CD4-positive, alpha-beta memory T cell (primary cell): ENCODE results near the gene PDE4D. TPM values are rescaled to one million over a fixed set of nuclear protein-coding genes. Genes with fewer than 3 reads are reported as not detected.

Source experiments
- CTCF ChIA-PET: fragments of 350-600 bp; sonication (Branson Sonifier 250); formaldehyde crosslinking; loops from one replicate; lab custom pipeline; 2021; ENCODE audit warnings: inconsistent platforms; ENCODE audit not compliant: partially characterized antibody; lab: Charles Lee
- POLR2A ChIA-PET: fragments of 350-600 bp; sonication (Branson Sonifier 250); formaldehyde crosslinking; loops from one replicate; lab custom pipeline; 2021; ENCODE audit not compliant: partially characterized antibody; lab: Charles Lee
- DNase-seq, 5 donors: peaks; one replicate each; pipeline versions ENCODE4 v3.0.0 to v3.0.0-alpha.2; 2020 to 2022; ENCODE audit warnings: mixed read lengths in 1 of 5
- H3K27ac ChIP-seq: one replicate; pipeline ENCODE4 v1.7.0; 2013; ENCODE audit warnings: low read depth, low read length
- H3K27me3 ChIP-seq: 2 replicates; pipeline ENCODE4 v1.7.0; 2013; ENCODE audit warnings: mild to moderate bottlenecking, low read length, moderate library complexity; ENCODE audit not compliant: insufficient read depth
- H3K36me3 ChIP-seq: 2 replicates; pipeline ENCODE4 v1.7.0; 2013; ENCODE audit warnings: mild to moderate bottlenecking, low read length, moderate library complexity; ENCODE audit not compliant: insufficient read depth
- H3K4me1 ChIP-seq: 2 replicates; pipeline ENCODE4 v1.7.0; 2013; ENCODE audit warnings: mild to moderate bottlenecking, low read length, moderate library complexity; ENCODE audit not compliant: insufficient read depth
- H3K4me3 ChIP-seq, 2 donors: one replicate each; pipeline ENCODE4 v1.7.0; 2013; ENCODE audit warnings: low read length in 2 of 2, mild to moderate bottlenecking in 1 of 2
- H3K9me3 ChIP-seq, 2 donors: one replicate each; pipeline ENCODE4 v1.7.0; 2013; ENCODE audit warnings: low read length in 2 of 2, control low read depth in 1 of 2; ENCODE audit not compliant: control insufficient read depth in 1 of 2
- H3K27ac Mint-ChIP-seq, 7 donors: one replicate each; pipeline ENCODE4 v1.8.0; 2020 to 2021; ENCODE audit warnings: mixed read lengths in 7 of 7, mild to moderate bottlenecking in 6 of 7, inconsistent platforms in 3 of 7, moderate library complexity in 3 of 7
- H3K27me3 Mint-ChIP-seq, 2 donors: one replicate each; pipeline ENCODE4 v1.8.0; 2020 to 2021; ENCODE audit warnings: mixed read lengths in 2 of 2
- H3K36me3 Mint-ChIP-seq, 2 donors: one replicate each; pipeline ENCODE4 v1.8.0; 2020 to 2021; ENCODE audit warnings: mixed read lengths in 2 of 2, inconsistent platforms in 1 of 2, mild to moderate bottlenecking in 1 of 2
- H3K4me1 Mint-ChIP-seq, 4 donors: one replicate each; pipeline ENCODE4 v1.8.0; 2020 to 2021; ENCODE audit warnings: mixed read lengths in 4 of 4, mild to moderate bottlenecking in 1 of 4
- H3K4me3 Mint-ChIP-seq, 8 donors: one replicate each; pipeline ENCODE4 v1.8.0; 2020 to 2021; ENCODE audit warnings: mixed read lengths in 8 of 8, mild to moderate bottlenecking in 7 of 8, moderate library complexity in 6 of 8, inconsistent platforms in 3 of 8
- H3K9me3 Mint-ChIP-seq, 8 donors: one replicate each; pipeline ENCODE4 v1.8.0; 2020 to 2021; ENCODE audit warnings: mixed read lengths in 8 of 8, mild to moderate bottlenecking in 5 of 8, inconsistent platforms in 3 of 8, moderate library complexity in 1 of 8
- intact Hi-C: fragments of 100-400 bp; cut with micrococcal nuclease; formaldehyde crosslinking; loops from one replicate; pipeline ENCODE4 v1.15.1; 2023
- polyA plus RNA-seq, 2 donors: library from polyadenylated mRNA; unstranded; fragments of 300-500 nt; fragmentation: Illumina TruSeq; gene quantifications; one replicate each; pipeline ENCODE4 v1.2.3, GENCODE V29; 2021
- total RNA-seq, 2 experiments: library from RNA; stranded (reverse); gene quantifications; one replicate each; pipeline ENCODE4 v1.2.3, GENCODE V29; 2021

The PDE4D gene
- total and polyA plus RNA-seq, 4 experiments from 2014 or later, result 12.3 to 49.7 (median 30.3) TPM

DNA sequence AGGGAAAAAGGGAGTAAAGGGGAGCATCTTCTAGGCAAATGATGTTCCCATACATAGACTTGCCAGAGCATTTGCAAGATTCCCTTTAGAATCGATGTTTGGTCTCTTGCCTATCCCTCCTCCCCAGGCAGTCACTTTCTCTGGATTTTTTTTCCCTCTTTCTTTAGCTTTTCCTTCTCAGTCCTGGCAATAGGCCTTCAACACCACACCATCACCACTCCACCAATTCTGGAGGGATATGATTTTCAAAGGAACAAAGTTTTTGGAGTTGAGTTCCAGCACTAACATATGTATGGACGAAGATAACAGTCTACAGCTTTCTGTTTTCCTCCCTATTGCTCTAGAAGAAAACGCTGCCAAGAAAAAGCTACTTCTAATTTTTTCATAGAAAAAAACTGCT is 377.4 kb downstream of the PDE4D start:
- H3K36me3 Mint-ChIP-seq, result no peaks in the 10 kb centered on the region

DNA sequence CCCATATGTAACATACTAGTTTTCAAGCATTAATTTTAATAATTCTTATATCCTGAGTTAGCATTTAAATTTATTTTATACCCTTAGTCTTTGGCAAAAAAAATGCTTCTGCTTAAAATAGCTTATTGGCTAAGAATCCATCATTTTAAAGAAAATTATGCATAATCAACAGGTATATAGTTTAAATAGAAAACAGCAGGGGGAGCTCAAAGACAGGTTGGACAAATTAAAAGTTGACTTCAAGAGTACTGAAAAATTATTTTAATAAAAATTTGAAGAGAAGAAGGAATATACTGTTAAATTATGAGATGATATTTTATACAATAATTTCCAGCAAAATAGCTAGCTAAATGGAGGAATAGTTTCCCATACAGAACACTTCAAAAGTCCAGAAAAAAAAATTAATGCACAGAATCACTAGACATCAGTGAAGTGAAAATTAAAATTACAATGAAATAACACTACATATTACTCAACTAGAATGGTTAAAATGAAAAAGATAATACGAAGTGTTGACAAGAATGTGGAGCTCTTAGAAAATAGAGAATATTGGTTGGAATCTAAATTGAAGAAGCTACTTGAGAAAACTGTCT is 387.1 kb downstream of the PDE4D start:
- DNase-seq, result no peak
- H3K27ac Mint-ChIP-seq, result no peak overlapping the region
- CTCF ChIA-PET, result no interaction called here
- Histone ChIP-seq H3K4me1 (no peaks in the 10 kb centered on the region), H3K27ac (no peak overlapping the region), H3K27me3 (no peaks in the 10 kb centered on the region), H3K4me3 (no peak overlapping the region), H3K9me3 (no peaks in the 10 kb centered on the region), H3K36me3 (no peaks in the 10 kb centered on the region)
- no peaks in the 10 kb centered on the region for H3K9me3 Mint-ChIP-seq
- POLR2A ChIA-PET, result no interaction called here
- no peaks in the 10 kb centered on the region for H3K4me1 Mint-ChIP-seq
- intact Hi-C loops, result loop anchor here (2.0 kb wide), 1 partner anchor 294 kb away; no protein-coding TSS in a partner anchor
- peaks cover 0 to 1% of the 10 kb centered on the region in 2 donors for H3K27me3 Mint-ChIP-seq
- H3K36me3 Mint-ChIP-seq, result no peaks in the 10 kb centered on the region
- H3K4me3 Mint-ChIP-seq, result no peak overlapping the region

More for the DNA sequence above, 377.4 kb downstream of the PDE4D start:
- Mint-ChIP-seq H3K27me3 (no peaks in the 10 kb centered on the region), H3K9me3 (no peaks in the 10 kb centered on the region), H3K4me3 (no peak overlapping the region), H3K4me1 (no peaks in the 10 kb centered on the region), H3K27ac (no peak overlapping the region)
- Histone ChIP-seq H3K4me1 (no peaks in the 10 kb centered on the region), H3K4me3 (no peak overlapping the region), H3K27ac (no peak overlapping the region), H3K36me3 (no peaks in the 10 kb centered on the region), H3K27me3 (no peaks in the 10 kb centered on the region), H3K9me3 (no peaks in the 10 kb centered on the region)
- intact Hi-C loops, result no loop called here
- ChIA-PET POLR2A (no interaction called here), CTCF (interaction anchor here (1.9 kb wide), 1 partner anchor 11 kb away, joined by 5 read pairs; no protein-coding TSS in a partner anchor)
- DNase-seq, result no peak

DNA sequence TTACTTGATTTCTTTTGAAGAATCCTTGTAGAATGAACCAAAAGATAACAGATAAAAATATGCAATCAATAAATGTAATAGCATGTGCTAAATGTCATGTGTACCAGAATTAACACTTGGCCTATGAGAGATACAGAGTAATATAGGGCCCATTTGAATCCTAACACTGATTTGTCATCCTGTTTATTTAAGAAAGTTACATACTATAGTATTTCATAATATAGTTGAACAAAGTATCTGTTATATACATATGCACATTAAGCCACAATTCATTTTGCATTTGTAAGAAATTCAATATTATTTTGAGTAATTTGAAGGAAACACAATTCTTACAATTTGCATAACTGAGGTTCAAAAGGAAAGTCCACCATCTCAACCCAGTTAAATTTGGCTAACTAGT is 389.5 kb downstream of the PDE4D start:
- H3K27me3 Mint-ChIP-seq, result peaks cover 0 to 1% of the 10 kb centered on the region in 2 donors
- no peak overlapping the region for H3K4me3 ChIP-seq
- H3K4me1 ChIP-seq, result no peaks in the 10 kb centered on the region
- H3K9me3 Mint-ChIP-seq, result no peaks in the 10 kb centered on the region
- no peaks in the 10 kb centered on the region for H3K36me3 ChIP-seq
- CTCF ChIA-PET, result no interaction called here
- H3K4me1 Mint-ChIP-seq, result no peaks in the 10 kb centered on the region
- POLR2A ChIA-PET, result no interaction called here
- H3K36me3 Mint-ChIP-seq, result no peaks in the 10 kb centered on the region
- intact Hi-C loops, result no loop called here
- no peak overlapping the region for H3K27ac Mint-ChIP-seq
- no peak overlapping the region for H3K4me3 Mint-ChIP-seq
- H3K27ac ChIP-seq, result no peak overlapping the region
- no peak for DNase-seq
- H3K9me3 ChIP-seq, result no peaks in the 10 kb centered on the region
- no peaks in the 10 kb centered on the region for H3K27me3 ChIP-seq

DNA sequence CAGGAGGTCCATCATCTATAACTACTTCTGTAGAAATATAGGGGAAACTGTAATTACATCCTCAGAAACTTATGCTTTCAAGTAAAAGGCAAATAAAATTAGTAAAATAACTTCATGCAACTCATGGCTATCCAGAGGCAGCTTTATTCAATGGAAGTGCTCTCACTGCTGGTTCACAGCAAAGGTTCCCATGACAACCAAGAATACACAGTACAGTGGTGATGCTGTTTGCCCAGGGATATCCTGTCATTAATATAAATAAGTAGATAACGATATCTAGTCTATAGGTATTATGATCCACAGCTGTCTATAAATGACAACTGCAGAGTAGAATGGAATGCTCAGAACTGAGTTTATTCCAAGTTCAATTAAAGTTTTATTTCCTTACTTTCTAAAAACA is 390.3 kb downstream of the PDE4D start:
- Histone ChIP-seq H3K27ac (no peak overlapping the region), H3K4me3 (no peak overlapping the region), H3K36me3 (no peaks in the 10 kb centered on the region), H3K9me3 (no peaks in the 10 kb centered on the region), H3K27me3 (no peaks in the 10 kb centered on the region), H3K4me1 (no peaks in the 10 kb centered on the region)
- no peaks in the 10 kb centered on the region for H3K4me1 Mint-ChIP-seq
- no peak for DNase-seq
- H3K27me3 Mint-ChIP-seq, result peaks cover 0 to 3% of the 10 kb centered on the region in 2 donors
- no peak overlapping the region for H3K27ac Mint-ChIP-seq
- no peaks in the 10 kb centered on the region for H3K36me3 Mint-ChIP-seq
- ChIA-PET POLR2A (no interaction called here), CTCF (no interaction called here)
- peaks cover 0 to 1% (median 0%) of the 10 kb centered on the region in 8 donors for H3K9me3 Mint-ChIP-seq
- intact Hi-C loops, result no loop called here
- H3K4me3 Mint-ChIP-seq, result no peak overlapping the region

DNA sequence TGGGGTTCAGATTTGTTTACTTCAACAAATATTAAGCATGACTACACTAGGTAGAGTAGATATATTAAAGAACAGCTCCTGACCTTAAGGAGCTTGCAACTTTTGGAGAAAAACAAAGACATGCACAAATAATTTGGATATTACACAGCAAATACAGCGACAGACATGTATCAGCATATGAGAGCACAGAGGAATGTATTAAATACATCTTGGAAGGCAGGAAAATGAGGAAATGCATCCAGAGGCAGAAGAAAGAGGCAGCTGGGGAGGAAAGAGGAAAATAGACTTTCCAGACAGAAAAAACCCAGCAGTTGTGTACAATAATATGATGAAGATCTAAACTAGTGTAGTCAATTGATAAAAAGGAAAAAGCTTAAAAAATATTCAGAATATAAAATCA is 392.2 kb downstream of the PDE4D start:
- no peak overlapping the region for H3K4me3 ChIP-seq
- H3K27ac ChIP-seq, result no peak overlapping the region
- Mint-ChIP-seq H3K4me3 (no peak overlapping the region), H3K27me3 (peaks cover 0 to 3% of the 10 kb centered on the region in 2 donors), H3K36me3 (no peaks in the 10 kb centered on the region), H3K4me1 (no peaks in the 10 kb centered on the region), H3K27ac (no peak overlapping the region), H3K9me3 (peaks cover 0 to 1% (median 0%) of the 10 kb centered on the region in 8 donors)
- ChIA-PET CTCF (no interaction called here), POLR2A (no interaction called here)
- H3K27me3 ChIP-seq, result no peaks in the 10 kb centered on the region
- no peaks in the 10 kb centered on the region for H3K36me3 ChIP-seq
- intact Hi-C loops, result no loop called here
- DNase-seq, result no peak
- H3K9me3 ChIP-seq, result no peaks in the 10 kb centered on the region
- H3K4me1 ChIP-seq, result no peaks in the 10 kb centered on the region

DNA sequence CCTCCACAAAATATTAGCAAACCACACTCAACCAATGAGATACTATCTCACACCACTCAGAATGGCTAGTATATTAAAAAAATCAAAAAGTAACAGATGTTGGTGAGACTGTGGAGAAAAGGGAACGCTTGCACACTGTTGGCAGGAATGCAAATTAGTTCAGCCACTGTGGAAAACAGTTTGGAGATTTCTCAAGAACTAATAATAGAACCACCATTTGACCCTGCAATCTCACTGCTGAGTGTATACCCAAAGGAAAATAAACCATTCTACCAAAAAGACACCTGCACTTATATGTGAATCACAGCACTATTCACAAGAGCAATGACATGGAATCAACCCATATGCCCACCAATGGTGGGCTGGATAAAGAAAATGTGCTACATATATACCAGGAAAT is 393.5 kb downstream of the PDE4D start:
- H3K9me3 ChIP-seq, result no peaks in the 10 kb centered on the region
- ChIA-PET POLR2A (no interaction called here), CTCF (no interaction called here)
- peaks cover 0 to 3% of the 10 kb centered on the region in 2 donors for H3K27me3 Mint-ChIP-seq
- peaks cover 0 to 5% (median 0%) of the 10 kb centered on the region in 8 donors for H3K9me3 Mint-ChIP-seq
- H3K27ac Mint-ChIP-seq, result no peak overlapping the region
- no peaks in the 10 kb centered on the region for H3K36me3 Mint-ChIP-seq
- no peak overlapping the region for H3K4me3 ChIP-seq
- H3K4me1 ChIP-seq, result no peaks in the 10 kb centered on the region
- H3K27ac ChIP-seq, result no peak overlapping the region
- intact Hi-C loops, result no loop called here
- H3K4me1 Mint-ChIP-seq, result no peaks in the 10 kb centered on the region
- H3K4me3 Mint-ChIP-seq, result no peak overlapping the region
- no peaks in the 10 kb centered on the region for H3K27me3 ChIP-seq
- no peaks in the 10 kb centered on the region for H3K36me3 ChIP-seq
- no peak for DNase-seq

DNA sequence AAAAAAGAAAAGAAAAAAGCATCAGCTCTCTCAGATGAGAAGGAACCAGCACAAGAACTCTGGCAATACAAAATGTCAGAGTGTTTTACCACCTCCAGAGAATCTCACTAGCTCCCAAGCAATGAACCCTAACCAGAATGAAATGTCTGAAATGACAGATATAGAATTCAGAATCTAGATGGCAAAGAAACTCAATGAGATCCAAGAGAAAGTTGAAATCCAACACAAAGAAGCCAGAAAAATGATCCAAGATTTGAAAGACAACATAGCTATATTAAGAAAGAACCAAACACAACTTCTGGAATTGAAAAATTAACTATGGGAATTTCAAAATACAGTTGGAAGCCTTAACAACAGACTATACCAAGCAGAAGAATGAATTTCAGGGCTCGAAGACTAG is 396.3 kb downstream of the PDE4D start:
- ChIA-PET POLR2A (no interaction called here), CTCF (interaction anchor here (1.0 to 1.5 kb wide), 2 partner anchors 8 to 14 kb away, joined by 3 to 5 read pairs; no protein-coding TSS in a partner anchor)
- no peaks in the 10 kb centered on the region for H3K4me1 Mint-ChIP-seq
- no peaks in the 10 kb centered on the region for H3K36me3 Mint-ChIP-seq
- no peaks in the 10 kb centered on the region for H3K4me1 ChIP-seq
- no peak overlapping the region for H3K4me3 Mint-ChIP-seq
- no peaks in the 10 kb centered on the region for H3K27me3 ChIP-seq
- no peak for DNase-seq
- H3K9me3 Mint-ChIP-seq, result peaks cover 0 to 6% (median 0%) of the 10 kb centered on the region in 8 donors
- H3K36me3 ChIP-seq, result no peaks in the 10 kb centered on the region
- no peaks in the 10 kb centered on the region for H3K9me3 ChIP-seq
- no peak overlapping the region for H3K27ac Mint-ChIP-seq
- intact Hi-C loops, result no loop called here
- H3K27ac ChIP-seq, result no peak overlapping the region
- peaks cover 0 to 2% of the 10 kb centered on the region in 2 donors for H3K27me3 Mint-ChIP-seq
- no peak overlapping the region for H3K4me3 ChIP-seq
